GM23338 (cell line): Measurements from ENCODE around the gene PERM1. TPM values are rescaled to one million over a fixed set of nuclear protein-coding genes. Genes with fewer than 3 reads are reported as not detected.

Source experiments
- ATAC-seq: fragments of 200-7000 bp; cut with Tn5 transposase; 3 replicates; pipeline ENCODE4 v1.9.1; 2020
- DNase-seq: peaks from one replicate; pipeline ENCODE4 v3.0.0-alpha.2; 2015; ENCODE audit warnings: low spot score
- H2AFZ ChIP-seq: fragments of 200-600 bp; sonication (generic); 2 replicates; pipeline ENCODE4 v1.8.0; 2016; ENCODE audit warnings: antibody characterized with exemption, mild to moderate bottlenecking, moderate library complexity
- H3F3A ChIP-seq: fragments of 200-600 bp; sonication (generic); replicated peaks from 2 replicates; pipeline ENCODE4 v1.8.0; 2017; ENCODE audit warnings: antibody characterized with exemption, mixed run types, low read depth
- H3K27ac ChIP-seq: fragments of 200-600 bp; sonication (generic); 2 replicates; pipeline ENCODE4 v1.6.1; 2016; ENCODE audit warnings: low read depth
- H3K27me3 ChIP-seq: fragments of 200-600 bp; sonication (generic); 2 replicates; pipeline ENCODE4 v1.8.0; 2016; ENCODE audit warnings: mild to moderate bottlenecking, mixed run types, moderate library complexity; ENCODE audit not compliant: insufficient read depth
- H3K36me3 ChIP-seq: fragments of 200-600 bp; sonication (generic); 2 replicates; pipeline ENCODE4 v1.8.0; 2016; ENCODE audit warnings: mild to moderate bottlenecking; ENCODE audit not compliant: insufficient read depth
- H3K4me1 ChIP-seq: fragments of 200-600 bp; sonication (generic); 2 replicates; pipeline ENCODE4 v1.8.0; 2016; ENCODE audit warnings: mild to moderate bottlenecking, moderate library complexity; ENCODE audit not compliant: insufficient read depth
- H3K4me2 ChIP-seq: fragments of 200-600 bp; sonication (generic); 2 replicates; pipeline ENCODE4 v1.7.1; 2017; ENCODE audit warnings: mixed run types
- H3K4me3 ChIP-seq: fragments of 200-600 bp; sonication (generic); 2 replicates; pipeline ENCODE4 v1.6.1; 2016; ENCODE audit warnings: mixed run types
- H3K79me2 ChIP-seq: fragments of 200-600 bp; sonication (generic); replicated peaks from 2 replicates; pipeline ENCODE4 v1.8.0; 2017; ENCODE audit warnings: mild to moderate bottlenecking; ENCODE audit not compliant: insufficient read depth
- H3K9me2 ChIP-seq: fragments of 200-600 bp; sonication (generic); 2 replicates; pipeline ENCODE4 v1.8.0; 2017; ENCODE audit not compliant: insufficient read depth
- H4K20me1 ChIP-seq: fragments of 200-600 bp; sonication (generic); replicated peaks from 2 replicates; pipeline ENCODE4 v1.8.0; 2017; ENCODE audit warnings: mild to moderate bottlenecking; ENCODE audit not compliant: insufficient read depth
- H3K27ac Mint-ChIP-seq: 2 replicates; pipeline ENCODE4 v1.8.0; 2020; ENCODE audit warnings: inconsistent platforms, mild to moderate bottlenecking, moderate library complexity, mixed read lengths
- H3K27me3 Mint-ChIP-seq: 3 replicates; pipeline ENCODE4 v1.8.0; 2022; ENCODE audit warnings: low read depth, mild to moderate bottlenecking, moderate library complexity, mixed read lengths, inconsistent platforms; ENCODE audit not compliant: insufficient read depth, poor library complexity
- H3K36me3 Mint-ChIP-seq: 3 replicates; pipeline ENCODE4 v1.8.0; 2021; ENCODE audit warnings: low read depth, mild to moderate bottlenecking, inconsistent platforms, moderate library complexity, mixed read lengths
- H3K4me1 Mint-ChIP-seq: 3 replicates; pipeline ENCODE4 v1.8.0; 2020; ENCODE audit warnings: mild to moderate bottlenecking, inconsistent platforms, mixed read lengths
- H3K4me3 Mint-ChIP-seq: 3 replicates; pipeline ENCODE4 v1.8.0; 2021; ENCODE audit warnings: moderate library complexity, mild to moderate bottlenecking, inconsistent platforms, mixed read lengths
- H3K9me3 Mint-ChIP-seq: 3 replicates; pipeline ENCODE4 v1.8.0; 2020; ENCODE audit warnings: moderate library complexity, mild to moderate bottlenecking, inconsistent platforms, mixed read lengths
- CREB1 ChIP-seq: fragments of 250-450 bp; sonication (Bioruptor Pico); IDR thresholded peaks from 2 replicates; pipeline ENCODE4 v1.5.0; 2020; ENCODE audit warnings: low read depth, mild to moderate bottlenecking, moderate library complexity
- CTCF ChIP-seq, 2 experiments: fragments of 200-600 bp in 1 of 2; sonication (generic) in 1 of 2; conservative IDR thresholded peaks; 2 replicates each; pipeline versions ENCODE4 v1.5.1 to v1.6.1; 2016 to 2017; ENCODE audit warnings: antibody characterized with exemption in 2 of 2, low read depth in 2 of 2, mild to moderate bottlenecking in 2 of 2, moderate library complexity in 1 of 2
- EZH2 ChIP-seq: fragments of 200-600 bp; sonication (generic); IDR thresholded peaks from one replicate; pipeline ENCODE4 v1.8.0; 2017; ENCODE audit warnings: antibody characterized with exemption, mild to moderate bottlenecking, low read depth; ENCODE audit not compliant: unreplicated experiment
- EZH2phosphoT487 ChIP-seq: fragments of 200-600 bp; sonication (generic); IDR thresholded peaks from one replicate; pipeline ENCODE4 v1.8.1; 2018; ENCODE audit warnings: antibody characterized with exemption; ENCODE audit not compliant: unreplicated experiment
- JUNB ChIP-seq: IDR thresholded peaks from one replicate; pipeline ENCODE4 v1.6.1; 2016; ENCODE audit warnings: antibody characterized with exemption; ENCODE audit not compliant: unreplicated experiment
- NANOG ChIP-seq: IDR thresholded peaks from 2 replicates; pipeline ENCODE4 v1.6.1; 2016; ENCODE audit warnings: antibody characterized with exemption, borderline replicate concordance
- POLR2AphosphoS5 ChIP-seq: IDR thresholded peaks from 2 replicates; pipeline ENCODE4 v1.6.1; 2016; ENCODE audit warnings: antibody characterized with exemption, low read depth
- REST ChIP-seq: IDR thresholded peaks from one replicate; pipeline ENCODE4 v1.6.1; 2018; ENCODE audit warnings: antibody characterized with exemption; ENCODE audit not compliant: unreplicated experiment
- STAT1 ChIP-seq: IDR thresholded peaks from one replicate; pipeline ENCODE4 v1.6.1; 2016; ENCODE audit warnings: antibody characterized with exemption; ENCODE audit not compliant: unreplicated experiment
- ZNF114 ChIP-seq: fragments of 250-450 bp; sonication (Bioruptor Pico); IDR thresholded peaks from 2 replicates; pipeline ENCODE4 v1.5.0; 2020; ENCODE audit warnings: mild to moderate bottlenecking, moderate library complexity
- ZNF331 ChIP-seq: fragments of 250-450 bp; sonication (Bioruptor Pico); IDR thresholded peaks from 2 replicates; pipeline ENCODE4 v1.5.0; 2020; ENCODE audit warnings: low read depth, mild to moderate bottlenecking, moderate library complexity
- ZNF462 ChIP-seq: fragments of 250-450 bp; sonication (Bioruptor Pico); IDR thresholded peaks from 2 replicates; pipeline ENCODE4 v1.5.0; 2020; ENCODE audit warnings: mild to moderate bottlenecking, moderate library complexity
- polyA plus RNA-seq: library from polyadenylated mRNA; unstranded; fragments of >200 nt; fragmentation: Nextera tagmentation; extraction: Ambion mirVana; gene quantifications from 2 replicates; pipeline ENCODE4 v1.2.1, GENCODE V29; 2016
- total RNA-seq: library from RNA; depleted of rRNA; stranded (reverse); fragments of >200 nt; shearing (Covaris generic); gene quantifications from 2 replicates; pipeline ENCODE4 v1.2.3, GENCODE V29; 2014
- TF ChIP-seq, protein P1 (sequence below): IDR thresholded peaks from 2 replicates; pipeline ENCODE4 v1.6.1; 2016; ENCODE audit warnings: antibody characterized with exemption

PERM1 gene
- total and polyA plus RNA-seq, 2 experiments from 2014 or later: 1.1 TPM; not detected in 1

- peaks cover 34% of the 10 kb centered on the region for H3K4me1 Mint-ChIP-seq
- no peak overlapping the region for H3K27ac Mint-ChIP-seq
- Histone ChIP-seq H3K9me2 (no peaks in the 10 kb centered on the region), H3F3A (no peaks in the 10 kb centered on the region), H3K4me1 (peaks cover 45% of the 10 kb centered on the region), H3K4me3 (peak overlapping the region; percentile 68), H3K4me2 (peak overlapping the region; percentile 94), H3K27me3 (peaks cover 2% of the 10 kb centered on the region; the same call in 1 of the 2 replicates), H4K20me1 (peaks cover 4% of the 10 kb centered on the region; the same call in 1 of the 2 replicates), H3K27ac (no peak overlapping the region), H2AFZ (no peak overlapping the region), H3K79me2 (0 out of 2 replicates have a peak, but pooled peaks cover 5% of the 10 kb centered on the region), H3K36me3 (no peaks in the 10 kb centered on the region)
- H3K4me3 Mint-ChIP-seq: peak overlapping the region; percentile 67
- peak; percentile 41 for DNase-seq
- no peak for TF ChIP-seq POLR2AphosphoS5
- no peak for TF ChIP-seq ZNF114 (CRISPR knock-in tag)
- TF ChIP-seq CREB1 (CRISPR knock-in tag): no peak
- no peak for TF ChIP-seq STAT1
- no peak for TF ChIP-seq EZH2phosphoT487
- TF ChIP-seq, protein P1, sequence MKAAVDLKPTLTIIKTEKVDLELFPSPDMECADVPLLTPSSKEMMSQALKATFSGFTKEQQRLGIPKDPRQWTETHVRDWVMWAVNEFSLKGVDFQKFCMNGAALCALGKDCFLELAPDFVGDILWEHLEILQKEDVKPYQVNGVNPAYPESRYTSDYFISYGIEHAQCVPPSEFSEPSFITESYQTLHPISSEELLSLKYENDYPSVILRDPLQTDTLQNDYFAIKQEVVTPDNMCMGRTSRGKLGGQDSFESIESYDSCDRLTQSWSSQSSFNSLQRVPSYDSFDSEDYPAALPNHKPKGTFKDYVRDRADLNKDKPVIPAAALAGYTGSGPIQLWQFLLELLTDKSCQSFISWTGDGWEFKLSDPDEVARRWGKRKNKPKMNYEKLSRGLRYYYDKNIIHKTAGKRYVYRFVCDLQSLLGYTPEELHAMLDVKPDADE: no peak
- no peak for TF ChIP-seq REST
- TF ChIP-seq CTCF (conservative IDR thresholded peaks at IDR 0.05; ENCODE audit: low read depth in 2 of 2): no peak
- TF ChIP-seq ZNF462 (CRISPR knock-in tag): no peak
- TF ChIP-seq JUNB: no peak
- TF ChIP-seq NANOG: no peak
- no peak for TF ChIP-seq ZNF331
- no peak for TF ChIP-seq EZH2
- ATAC-seq: peak; percentile 3; the same call in 2 of the 3 replicates
- H3K27me3 Mint-ChIP-seq: peaks cover 23% of the 10 kb centered on the region
- H3K36me3 Mint-ChIP-seq: peaks cover 20% of the 10 kb centered on the region
- no peaks in the 10 kb centered on the region for H3K9me3 Mint-ChIP-seq
These were observed 39.4 kb upstream of the PERM1 start for GRCh38 chr1:1021010-1021919.
